Left colon (tissue), 2 donors: ENCODE measurements around the gene HLA-DMA. TPM values are rescaled to one million over a fixed set of nuclear protein-coding genes. Genes with fewer than 3 reads are reported as not detected.

Source experiments
- ATAC-seq: fragments of 200-7000 bp; cut with Tn5 transposase; one replicate; pipeline ENCODE4 v1.9.1; 2020; ENCODE audit warnings: mild to moderate bottlenecking, moderate library complexity
- DNase-seq, 2 donors: peaks; one replicate each; pipeline ENCODE4 v3.0.0-alpha.2; 2020
- intact Hi-C, 2 donors: fragments of 100-400 bp; cut with DNase I in 1 of 2; cut with micrococcal nuclease in 1 of 2; formaldehyde crosslinking; loops; one replicate each; pipeline versions ENCODE4 v1.11.2 to v1.14.0; 2022; cut with DNase I, micrococcal nuclease
- long read RNA-seq: library from polyadenylated mRNA; unstranded; transcript quantifications from one replicate; pipeline ENCODE4 v2.0.0, GENCODE V29; 2021
- total RNA-seq, 2 donors: library from RNA; stranded (reverse); fragmentation: NEBNext Ultra II Directional; extraction: Animal tissue kit (Norgen Biotek cat#: 25700); gene quantifications; one replicate each; pipeline ENCODE4 v1.2.1, GENCODE V29; 2021
- donor health status: DM: no; HTN: no; CAD: no.
- donor health status: DM: yes; HTN: yes; CAD: no.

HLA-DMA gene
- total RNA-seq, result 10 to 100 TPM; 11.8 to 22.1 TPM
- long read RNA-seq, transcript HLA-DMA-201 (5 exons, 1,123 nt), result major isoform, 7 of 8 reads
- long read RNA-seq, partial matches to known transcripts, result 0 of 8 reads
- long read RNA-seq, other reads (novel, unspliced or antisense), result 1 of 8 reads

DNA sequence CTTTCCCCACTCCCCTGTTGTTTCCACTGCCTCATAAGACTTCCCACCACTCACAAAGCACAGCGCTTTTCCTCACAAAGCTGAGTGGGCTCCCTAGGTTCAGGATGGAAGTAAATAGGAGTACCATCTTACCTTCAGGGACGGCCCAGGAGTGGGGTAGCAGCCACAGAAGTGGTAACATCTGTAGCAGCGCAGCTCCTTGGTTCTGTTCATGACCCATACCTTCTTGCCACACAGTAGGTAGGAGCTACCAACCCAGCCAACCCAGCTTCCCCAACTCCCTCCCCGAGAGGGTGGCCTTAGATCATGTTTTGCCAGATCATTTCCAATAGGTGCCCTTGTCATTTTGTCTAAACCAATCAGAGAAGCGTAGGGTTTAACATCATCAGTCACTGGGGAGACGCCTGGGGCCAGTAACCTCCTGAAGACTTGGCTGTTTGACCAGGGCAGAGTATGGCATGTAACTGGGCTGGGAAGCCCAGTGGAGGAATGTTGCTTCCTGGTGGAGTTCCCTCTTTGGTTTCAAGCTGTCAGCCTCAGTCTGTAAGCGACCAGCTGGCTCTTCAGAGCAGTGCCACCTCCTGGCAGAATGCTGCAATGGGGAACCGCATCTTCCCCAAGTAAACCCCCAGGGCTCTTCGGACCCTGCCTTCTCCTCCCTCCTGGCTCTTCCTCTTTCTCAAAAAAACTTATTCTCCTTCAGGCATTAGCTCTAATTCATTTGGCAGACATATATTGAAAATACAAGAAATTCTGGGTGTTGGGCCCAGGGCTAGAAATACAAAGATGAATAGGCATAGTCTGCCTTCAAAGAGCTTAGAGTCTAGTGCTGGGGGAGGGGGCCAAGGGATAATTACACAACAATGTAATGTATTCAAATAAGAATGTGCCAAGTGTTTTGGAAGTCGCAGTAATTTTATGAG is at the start of gene HLA-DMA:
TSS of gene HLA-DMA (minus strand) at position 281 of the 923 bp plus-strand sequence. CDS start at position 220, 61 bp downstream.
- ATAC-seq (peak; percentile 99), DNase-seq (peak; percentile 86 to 93)

DNA sequence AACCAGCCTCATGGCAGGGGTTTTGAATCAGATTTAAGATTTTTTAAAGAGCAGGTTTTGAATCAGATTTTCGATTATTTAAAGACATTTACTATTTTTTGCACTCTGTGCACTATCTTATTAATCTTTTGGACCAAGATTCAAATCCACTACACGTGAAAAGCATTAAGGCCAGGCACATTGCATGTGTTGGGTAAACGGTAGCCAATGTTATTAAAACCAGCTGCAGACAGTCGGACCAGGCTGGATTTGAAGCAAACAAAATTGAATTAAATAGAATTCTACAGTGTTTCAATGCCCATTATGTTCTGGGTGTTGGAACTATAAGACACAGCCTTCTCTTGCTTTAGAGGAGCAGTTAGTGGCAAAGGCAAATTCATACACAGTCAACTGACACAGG is 48.8 kb upstream of the HLA-DMA start:
- intact Hi-C loops, result no loop called here
- DNase-seq (no peak), ATAC-seq (no peak)

More for the DNA sequence above, at the start of gene HLA-DMA:
- intact Hi-C loops, result no loop called here

DNA sequence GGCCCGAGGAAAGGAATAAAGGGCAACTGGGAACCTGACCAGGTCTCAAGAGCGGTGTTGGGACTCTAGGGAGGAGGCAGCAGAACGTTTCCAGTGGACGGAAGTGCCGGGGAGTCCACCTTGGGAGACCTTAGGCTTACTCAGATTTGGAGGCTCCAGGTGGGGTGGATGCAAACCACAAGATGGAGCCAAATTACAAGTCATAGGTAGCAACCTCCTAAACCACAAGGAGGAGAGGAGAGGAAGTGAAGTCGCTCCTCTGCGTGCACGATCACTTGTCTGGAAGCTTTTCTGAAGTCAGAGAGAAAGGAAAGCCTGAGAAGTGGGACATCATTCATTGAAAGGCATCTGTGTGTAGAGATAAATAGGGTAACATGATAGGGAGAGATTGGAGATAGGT is 47.2 kb upstream of the HLA-DMA start:
- no peak for ATAC-seq
- intact Hi-C loops, result no loop called here
- no peak for DNase-seq

DNA sequence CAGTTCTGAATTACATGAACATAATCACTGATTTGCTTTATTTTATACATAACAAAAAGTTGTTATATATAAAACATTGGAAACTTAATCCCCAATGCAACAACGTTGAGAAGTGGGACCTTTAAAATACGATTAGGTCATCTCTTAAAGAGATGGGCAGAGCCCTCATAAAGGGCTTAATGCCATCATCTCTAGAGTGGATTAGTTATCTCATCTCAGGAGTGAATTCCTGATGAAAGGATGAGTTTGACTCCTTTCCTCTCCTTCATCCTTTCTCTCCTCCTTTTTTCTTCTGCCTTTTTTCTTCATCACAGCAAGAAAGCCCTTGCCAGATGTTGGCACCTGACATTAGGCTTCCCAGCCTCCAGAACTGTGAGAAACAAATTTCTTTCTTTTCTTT is 42.6 kb upstream of the HLA-DMA start:
- ATAC-seq (no peak), DNase-seq (no peak)
- intact Hi-C loops, result no loop called here

DNA sequence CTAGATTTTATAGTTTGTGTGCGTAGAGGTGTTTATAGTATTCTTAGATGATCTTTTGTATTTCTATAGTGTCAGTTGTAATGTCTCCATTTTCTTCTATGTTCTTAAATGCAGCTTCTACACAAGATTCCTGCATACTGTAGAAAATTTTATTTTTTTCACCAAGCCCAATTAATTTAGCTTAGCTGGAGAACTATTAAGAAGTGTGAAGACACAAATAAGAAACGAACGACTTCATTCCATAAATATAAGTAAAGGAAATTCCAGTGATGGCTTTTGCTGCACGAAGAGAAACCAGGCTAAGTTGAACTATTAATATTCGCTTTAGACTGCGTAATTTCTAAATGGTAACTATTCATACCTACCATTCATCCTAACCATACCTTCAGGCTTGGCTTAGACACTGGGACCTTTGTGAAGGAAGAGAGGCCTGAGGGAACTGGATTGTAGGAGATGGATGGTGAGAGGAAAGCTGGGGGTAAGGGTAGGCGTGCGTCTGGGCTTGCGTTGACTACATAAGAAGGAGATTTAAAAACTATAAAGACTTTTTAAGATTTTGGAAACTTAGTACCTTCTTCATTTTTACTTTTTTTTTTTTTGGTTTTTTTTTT is 40.6 kb upstream of the HLA-DMA start:
- DNase-seq (no peak), ATAC-seq (no peak)
- intact Hi-C loops, result no loop called here

DNA sequence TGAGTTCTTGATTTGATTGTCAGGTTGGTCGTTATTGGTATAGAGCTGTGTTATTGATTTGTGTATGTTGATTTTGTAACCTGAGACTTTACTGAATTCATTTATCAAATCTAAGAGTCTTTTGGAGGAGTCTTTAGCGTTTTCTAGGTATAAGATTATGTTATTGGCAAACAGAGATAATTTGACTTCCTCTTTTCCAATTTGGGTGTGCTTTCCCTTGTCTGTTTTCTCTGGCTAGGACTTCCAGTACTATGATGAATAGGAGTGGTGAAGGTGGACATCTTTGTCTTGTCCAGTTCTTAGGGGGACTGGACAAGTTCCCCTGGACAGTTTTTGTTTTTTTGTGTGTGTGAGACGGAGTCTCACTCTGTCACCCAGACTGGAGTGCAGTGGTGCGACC is 39.1 kb upstream of the HLA-DMA start:
- intact Hi-C loops, result no loop called here
- DNase-seq, result no peak

DNA sequence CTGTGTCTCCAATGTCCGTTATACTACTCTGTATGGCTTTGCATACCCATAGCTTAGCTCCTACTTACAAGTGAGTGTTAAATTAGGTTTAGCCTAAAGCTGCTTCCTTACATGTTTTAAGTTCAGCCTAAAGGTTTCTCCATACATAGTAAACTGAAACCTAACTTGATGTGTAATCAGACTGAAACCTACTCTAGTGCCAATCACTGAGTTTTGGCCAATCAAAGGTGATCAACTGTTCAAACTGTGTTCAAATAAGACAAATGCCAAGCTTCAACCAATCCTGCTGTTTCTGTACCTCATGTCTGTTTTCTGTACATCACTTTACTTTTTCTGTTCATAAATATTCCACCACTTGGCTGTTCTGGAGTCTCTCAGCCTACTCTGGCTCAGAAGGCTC is 36.5 kb upstream of the HLA-DMA start:
- no peak for DNase-seq
- intact Hi-C loops, result loop anchor here in 1 of 2 donors (10.0 kb wide), 1 partner anchor 55 kb away; no protein-coding TSS in a partner anchor
- no peak for ATAC-seq

More for the DNA sequence above, 39.1 kb upstream of the HLA-DMA start:
- ATAC-seq, result no peak

DNA sequence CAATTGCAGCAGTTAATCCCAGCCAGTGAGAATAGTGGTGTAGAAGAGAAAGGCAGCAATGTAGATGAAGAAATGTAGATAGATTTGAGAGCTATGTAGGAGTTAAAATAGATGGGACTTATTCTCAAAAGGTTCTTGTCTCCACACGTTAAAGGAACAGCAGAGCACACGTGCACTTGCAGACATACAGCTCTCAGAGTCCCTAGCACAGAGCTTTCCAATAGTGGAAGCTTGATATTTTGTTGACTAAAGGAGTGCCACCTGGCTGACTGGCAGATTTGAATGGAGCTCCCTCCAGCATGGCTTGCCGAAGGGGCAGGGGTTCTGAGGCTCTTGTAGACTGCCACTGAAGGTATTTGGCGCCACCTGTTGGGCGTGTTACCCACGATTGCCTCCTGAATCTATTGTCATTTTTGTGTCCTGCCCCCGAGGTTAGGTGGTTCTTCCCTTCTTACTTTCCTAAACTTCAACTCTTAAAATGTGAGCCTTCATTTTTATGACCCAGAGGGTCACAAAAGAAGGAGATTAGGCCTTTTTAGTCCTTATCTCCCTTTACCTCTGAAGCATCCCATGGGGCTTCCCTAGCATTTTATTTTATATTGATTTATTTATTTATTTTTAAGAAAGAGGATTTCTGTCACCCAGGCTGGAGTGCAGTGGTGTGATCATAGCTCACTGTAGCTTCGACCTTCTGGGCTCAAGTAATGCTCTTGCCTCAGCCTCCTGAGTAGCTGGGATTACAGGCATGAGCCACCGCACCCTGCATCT is 31.9 kb upstream of the HLA-DMA start:
- intact Hi-C loops, result loop anchor here (5.0 to 10.0 kb wide), 3 partner anchors 50 to 98 kb away; no protein-coding TSS in a partner anchor

DNA sequence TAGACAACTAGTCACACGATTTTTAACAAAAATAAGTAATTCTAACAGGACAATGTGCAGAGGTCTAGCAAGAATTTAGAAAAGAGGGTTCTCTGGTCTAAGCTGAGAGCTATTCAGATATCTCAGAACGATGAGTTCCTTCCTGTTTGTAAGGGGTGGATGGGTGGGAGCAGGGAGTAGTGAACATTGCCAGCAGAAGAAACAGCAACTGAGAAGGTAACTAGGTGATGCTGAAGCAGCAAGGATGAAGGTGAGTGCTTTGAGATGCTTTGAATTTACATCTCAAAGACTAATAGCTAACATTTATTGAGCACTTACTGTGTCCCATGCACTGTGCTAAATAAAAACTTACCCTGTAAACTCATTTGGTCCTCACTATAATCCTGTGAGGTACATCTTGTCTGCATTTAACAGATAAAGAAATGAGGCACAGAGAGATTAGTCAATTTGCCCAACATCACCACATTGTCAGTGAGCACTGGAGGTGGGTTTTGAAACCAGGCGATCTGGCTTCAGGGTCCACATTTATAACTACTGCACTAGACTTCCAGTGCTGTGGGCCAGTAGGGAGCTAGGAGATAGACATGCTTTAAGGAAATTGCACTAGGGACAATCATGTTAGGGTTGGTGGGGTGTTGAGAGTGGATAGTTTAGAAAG is 31.2 kb upstream of the HLA-DMA start:
- ATAC-seq (no peak), DNase-seq (no peak)
- intact Hi-C loops, result loop anchor here (5.0 to 10.0 kb wide), 3 partner anchors 49 to 97 kb away; no protein-coding TSS in a partner anchor

More for the DNA sequence above, 31.9 kb upstream of the HLA-DMA start:
- peak; percentile 84 for ATAC-seq
- peak; percentile 94 to 99 for DNase-seq

DNA sequence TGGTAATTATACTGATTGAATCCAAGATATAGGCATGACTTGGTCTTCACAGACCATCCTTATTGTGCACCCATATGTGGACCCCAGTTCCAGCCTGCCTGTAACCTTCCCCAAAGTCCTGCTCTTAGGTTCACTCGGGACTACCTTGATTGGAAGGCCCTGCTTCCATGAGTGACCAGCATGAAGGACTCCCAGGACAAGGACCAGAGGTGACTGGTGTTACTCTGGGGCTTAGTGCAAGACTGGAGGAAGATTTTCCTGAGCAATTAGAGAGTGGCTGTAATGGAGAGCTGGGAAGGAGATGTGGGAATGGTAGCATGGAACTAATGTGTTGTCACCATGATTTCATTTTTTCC is 30.6 kb upstream of the HLA-DMA start:
- DNase-seq (no peak), ATAC-seq (peak; percentile 4)
- intact Hi-C loops, result loop anchor here (5.0 to 10.0 kb wide), 3 partner anchors 49 to 96 kb away; no protein-coding TSS in a partner anchor

DNA sequence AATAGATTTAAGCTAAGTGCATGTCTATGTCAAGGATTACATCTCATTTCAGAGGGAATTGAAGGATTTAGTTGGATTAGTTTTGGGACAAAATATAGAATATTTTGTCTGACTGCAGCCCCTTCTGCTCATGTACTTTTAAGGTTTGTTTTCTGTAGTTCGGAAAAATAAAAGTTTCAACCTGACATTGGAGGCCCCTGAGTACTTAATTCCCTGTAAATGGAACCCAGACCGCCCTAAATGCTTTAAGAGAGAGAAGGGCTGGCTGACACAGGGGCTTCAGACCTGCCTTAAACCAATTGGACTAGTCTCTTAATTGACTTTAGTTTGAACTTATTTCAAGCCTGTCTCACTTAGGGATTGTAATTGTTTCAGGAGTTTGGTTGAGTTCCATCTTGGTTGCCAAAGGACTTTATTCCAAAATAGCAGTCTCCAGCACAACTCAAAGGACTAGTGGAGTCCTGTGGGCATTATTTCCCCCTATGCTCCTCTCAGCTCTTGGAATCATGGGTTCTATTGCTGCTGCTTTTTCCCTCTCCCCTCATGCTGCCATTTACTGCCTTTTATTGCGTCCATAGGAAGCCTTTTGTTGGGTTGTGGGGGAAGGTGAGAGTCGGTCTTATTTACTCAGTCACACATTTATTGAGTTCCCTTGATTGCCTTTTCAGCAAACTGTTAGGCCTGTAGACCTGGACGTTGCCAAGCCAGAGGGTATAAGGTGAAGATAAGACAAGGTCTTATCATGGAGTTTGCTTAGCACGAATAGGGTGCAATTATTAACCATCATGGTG is 30.0 kb upstream of the HLA-DMA start:
- ATAC-seq (peak; percentile 71), DNase-seq (peak in 1 of 2 donors; percentile 54)
- intact Hi-C loops, result loop anchor here (5.0 to 10.0 kb wide), 3 partner anchors 48 to 96 kb away; no protein-coding TSS in a partner anchor

DNA sequence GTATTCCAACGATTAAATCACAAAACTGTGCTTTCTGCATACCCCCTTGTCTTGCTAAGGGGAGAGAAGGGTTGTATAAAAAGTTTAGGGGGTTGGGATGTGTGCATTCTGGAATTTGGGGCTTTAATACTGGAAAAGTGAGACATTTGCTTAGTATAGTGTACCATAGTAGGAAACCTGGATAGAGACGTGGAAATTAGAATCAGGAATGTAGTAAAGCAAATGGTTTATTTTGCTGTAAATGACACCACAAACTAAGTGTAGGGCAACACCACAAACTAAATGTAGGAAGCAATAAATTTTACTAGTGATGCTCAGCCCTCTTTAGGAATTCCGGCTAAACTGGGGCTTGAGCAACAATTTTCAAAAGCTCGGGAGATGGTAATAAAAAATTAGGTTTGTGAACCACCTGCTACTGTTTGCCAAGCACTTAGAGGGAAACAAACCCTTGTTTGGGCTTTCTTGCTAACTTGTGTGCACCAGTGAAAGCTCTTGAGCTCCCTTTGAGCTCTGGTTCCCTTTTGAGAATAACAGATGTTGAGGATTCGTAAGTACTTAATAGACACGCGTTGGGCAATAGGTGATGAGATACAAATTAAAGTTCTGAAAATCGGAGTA is 29.3 kb upstream of the HLA-DMA start:
- intact Hi-C loops, result loop anchor here (5.0 to 10.0 kb wide), 3 partner anchors 47 to 95 kb away; no protein-coding TSS in a partner anchor
- no peak for DNase-seq

DNA sequence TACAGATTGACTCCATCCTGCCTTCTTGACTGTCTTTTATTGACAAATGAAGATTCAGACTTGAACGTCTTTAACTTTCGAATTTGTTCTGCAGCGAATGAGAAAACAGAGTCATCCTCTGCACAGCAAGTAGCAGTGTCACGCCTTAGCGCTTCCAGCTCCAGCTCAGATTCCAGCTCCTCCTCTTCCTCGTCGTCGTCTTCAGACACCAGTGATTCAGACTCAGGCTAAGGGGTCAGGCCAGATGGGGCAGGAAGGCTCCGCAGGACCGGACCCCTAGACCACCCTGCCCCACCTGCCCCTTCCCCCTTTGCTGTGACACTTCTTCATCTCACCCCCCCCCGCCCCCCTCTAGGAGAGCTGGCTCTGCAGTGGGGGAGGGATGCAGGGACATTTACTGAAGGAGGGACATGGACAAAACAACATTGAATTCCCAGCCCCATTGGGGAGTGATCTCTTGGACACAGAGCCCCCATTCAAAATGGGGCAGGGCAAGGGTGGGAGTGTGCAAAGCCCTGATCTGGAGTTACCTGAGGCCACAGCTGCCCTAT is 27.7 kb upstream of the HLA-DMA start:
- intact Hi-C loops, result loop anchor here (5.0 to 10.0 kb wide), 3 partner anchors 46 to 93 kb away; no protein-coding TSS in a partner anchor
- ATAC-seq, result no peak

More for the DNA sequence above, 29.3 kb upstream of the HLA-DMA start:
- ATAC-seq, result no peak

DNA sequence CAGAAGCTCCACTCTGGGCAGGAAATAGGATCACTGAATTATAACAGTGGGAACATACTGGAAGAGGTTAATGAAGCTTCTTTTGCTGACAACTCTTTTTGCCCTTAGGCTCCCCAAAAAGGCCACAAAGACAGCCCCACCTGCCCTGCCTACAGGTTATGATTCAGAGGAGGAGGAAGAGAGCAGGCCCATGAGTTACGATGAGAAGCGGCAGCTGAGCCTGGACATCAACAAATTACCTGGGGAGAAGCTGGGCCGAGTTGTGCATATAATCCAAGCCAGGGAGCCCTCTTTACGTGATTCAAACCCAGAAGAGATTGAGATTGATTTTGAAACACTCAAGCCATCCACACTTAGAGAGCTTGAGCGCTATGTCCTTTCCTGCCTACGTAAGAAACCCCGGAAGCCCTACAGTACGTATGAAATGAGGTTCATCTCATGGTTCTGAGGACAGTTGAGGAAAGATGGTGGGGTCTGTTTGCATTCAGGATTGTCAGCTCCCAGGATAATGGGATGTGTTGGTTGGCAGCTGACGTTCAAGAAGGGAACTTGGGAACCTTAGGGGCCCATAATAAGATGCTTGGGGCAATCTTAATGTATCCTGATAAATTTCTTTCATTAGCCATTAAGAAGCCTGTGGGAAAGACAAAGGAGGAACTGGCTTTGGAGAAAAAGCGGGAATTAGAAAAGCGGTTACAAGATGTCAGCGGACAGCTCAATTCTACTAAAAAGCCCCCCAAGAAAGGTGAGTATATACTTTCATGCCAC is 27.0 kb upstream of the HLA-DMA start:
- DNase-seq (no peak), ATAC-seq (no peak)
- intact Hi-C loops, result loop anchor here (5.0 to 10.0 kb wide), 3 partner anchors 45 to 93 kb away; no protein-coding TSS in a partner anchor

More for the DNA sequence above, 27.7 kb upstream of the HLA-DMA start:
- DNase-seq, result no peak

DNA sequence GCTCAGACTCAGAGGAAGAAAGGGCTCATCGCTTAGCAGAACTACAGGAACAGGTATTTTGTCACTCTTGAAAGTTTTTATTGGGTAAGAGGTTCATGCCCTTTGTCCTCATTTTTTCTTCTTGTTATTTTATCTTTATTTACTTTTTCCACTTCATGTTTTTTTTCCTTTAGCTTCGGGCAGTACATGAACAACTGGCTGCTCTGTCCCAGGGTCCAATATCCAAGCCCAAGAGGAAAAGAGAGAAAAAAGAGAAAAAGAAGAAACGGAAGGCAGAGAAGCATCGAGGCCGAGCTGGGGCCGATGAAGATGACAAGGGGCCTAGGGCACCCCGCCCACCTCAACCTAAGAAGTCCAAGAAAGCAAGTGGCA is 25.0 kb upstream of the HLA-DMA start:
- ATAC-seq (peak; percentile 1), DNase-seq (no peak)
- intact Hi-C loops, result no loop called here
